ENCODE results near the gene RGP1.

RGP1 gene

DNA sequence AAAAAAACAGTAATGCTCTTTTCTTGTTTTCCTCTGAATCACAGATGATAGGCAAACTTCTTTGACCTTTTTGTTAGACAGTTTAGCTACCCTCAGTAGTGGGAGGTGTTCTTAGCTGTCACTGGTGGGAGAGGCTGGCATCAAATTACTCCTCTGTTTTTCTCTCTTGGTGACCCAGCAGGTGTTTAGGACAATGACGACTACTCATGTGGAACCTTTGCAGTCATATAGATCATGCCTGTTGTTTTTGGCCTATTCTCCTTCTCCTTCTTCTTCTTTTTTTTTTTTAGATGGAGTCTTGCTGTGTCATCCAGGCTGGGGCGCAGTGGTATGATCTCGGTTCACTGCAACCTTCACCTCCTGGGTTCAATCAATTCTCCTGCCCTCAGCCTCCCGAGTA, 26.9 kb downstream of the RGP1 start:
- TF ChIP-seq, protein P1, sequence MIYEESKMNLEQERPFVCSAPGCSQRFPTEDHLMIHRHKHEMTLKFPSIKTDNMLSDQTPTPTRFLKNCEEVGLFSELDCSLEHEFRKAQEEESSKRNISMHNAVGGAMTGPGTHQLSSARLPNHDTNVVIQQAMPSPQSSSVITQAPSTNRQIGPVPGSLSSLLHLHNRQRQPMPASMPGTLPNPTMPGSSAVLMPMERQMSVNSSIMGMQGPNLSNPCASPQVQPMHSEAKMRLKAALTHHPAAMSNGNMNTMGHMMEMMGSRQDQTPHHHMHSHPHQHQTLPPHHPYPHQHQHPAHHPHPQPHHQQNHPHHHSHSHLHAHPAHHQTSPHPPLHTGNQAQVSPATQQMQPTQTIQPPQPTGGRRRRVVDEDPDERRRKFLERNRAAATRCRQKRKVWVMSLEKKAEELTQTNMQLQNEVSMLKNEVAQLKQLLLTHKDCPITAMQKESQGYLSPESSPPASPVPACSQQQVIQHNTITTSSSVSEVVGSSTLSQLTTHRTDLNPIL (CRISPR knock-in tag; IDR thresholded peaks at IDR 0.05; ENCODE audit: low read depth): no peak
- no peak for TF ChIP-seq CSRNP3 (CRISPR knock-in tag; IDR thresholded peaks at IDR 0.05)
- no peak for ATAC-seq

DNA sequence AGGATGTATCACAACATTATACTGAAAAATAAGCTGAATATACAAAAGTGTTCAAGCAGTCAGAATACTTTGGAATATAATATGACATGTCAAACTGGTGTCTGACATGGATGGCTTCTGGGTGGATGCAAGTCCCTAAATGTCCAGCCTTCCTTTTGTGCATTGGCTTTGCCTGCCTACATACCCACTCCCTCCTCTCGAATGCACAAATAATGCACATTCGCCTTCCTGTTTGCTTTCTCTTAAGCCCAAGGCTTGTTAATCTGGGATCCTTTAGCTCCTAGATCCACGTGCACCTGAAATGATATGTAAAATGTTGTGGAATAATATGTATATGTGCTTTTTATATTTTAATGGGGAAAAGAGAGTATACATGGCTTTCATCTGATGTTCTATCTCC, 29.4 kb downstream of the RGP1 start:
- TF ChIP-seq, protein P1 (CRISPR knock-in tag; IDR thresholded peaks at IDR 0.05; ENCODE audit: low read depth): no peak
- TF ChIP-seq PPARA (CRISPR knock-in tag; IDR thresholded peaks at IDR 0.05; ENCODE audit: borderline replicate concordance): no peak
- TF ChIP-seq ISL1 (CRISPR knock-in tag; IDR thresholded peaks at IDR 0.05): no peak
- TF ChIP-seq ZFP3 (CRISPR knock-in tag; IDR thresholded peaks at IDR 0.05): no peak
- no peak for TF ChIP-seq OSR1 (CRISPR knock-in tag; IDR thresholded peaks at IDR 0.05)
- TF ChIP-seq ZC3H10 (CRISPR knock-in tag; IDR thresholded peaks at IDR 0.05): no peak
- no peak for TF ChIP-seq RARB (CRISPR knock-in tag; IDR thresholded peaks at IDR 0.05)
- TF ChIP-seq ZNF565 (CRISPR knock-in tag; conservative IDR thresholded peaks at IDR 0.05; ENCODE audit: low read depth): no peak
- TF ChIP-seq ZFP30 (CRISPR knock-in tag; IDR thresholded peaks at IDR 0.05): no peak
- TF ChIP-seq TCF4 (CRISPR knock-in tag; IDR thresholded peaks at IDR 0.05; ENCODE audit: borderline replicate concordance): no peak
- TF ChIP-seq POU6F1 (CRISPR knock-in tag; IDR thresholded peaks at IDR 0.05; ENCODE audit: borderline replicate concordance, low read depth): no peak
- ATAC-seq: no peak

- no peak for ATAC-seq
- TF ChIP-seq PPARA (CRISPR knock-in tag; IDR thresholded peaks at IDR 0.05; ENCODE audit: borderline replicate concordance) (no peak), ZNF70 (CRISPR knock-in tag; IDR thresholded peaks at IDR 0.05) (no peak), POU6F1 (CRISPR knock-in tag; IDR thresholded peaks at IDR 0.05; ENCODE audit: borderline replicate concordance, low read depth) (no peak), SNAI2 (CRISPR knock-in tag; IDR thresholded peaks at IDR 0.05) (no peak)
- TF ChIP-seq, protein P1 (CRISPR knock-in tag; IDR thresholded peaks at IDR 0.05; ENCODE audit: low read depth): no peak
Measured at GRCh38 chr9:35781066-35781465, 32.0 kb downstream of the RGP1 start.

DNA sequence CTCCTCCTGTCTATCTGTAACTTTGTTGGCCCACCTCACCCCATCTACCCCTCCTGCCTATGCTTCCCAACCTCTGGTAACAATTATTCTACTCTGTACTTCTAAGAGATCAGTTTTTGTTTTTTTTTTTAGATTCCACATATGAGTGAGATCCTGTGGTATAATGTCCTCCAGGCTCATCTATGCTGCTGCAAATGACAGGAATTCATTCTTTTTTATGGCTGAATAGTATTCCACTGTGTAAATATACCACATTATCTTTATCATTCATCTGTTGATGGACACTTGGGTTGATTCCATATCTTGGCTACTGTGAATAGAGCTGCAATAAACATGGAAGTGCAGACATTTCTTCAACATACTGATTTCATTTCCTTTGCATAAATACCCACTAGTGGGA, 34.3 kb downstream of the RGP1 start:
- no peak for ATAC-seq
- TF ChIP-seq POU6F1 (CRISPR knock-in tag; IDR thresholded peaks at IDR 0.05; ENCODE audit: borderline replicate concordance, low read depth): no peak
- no peak for TF ChIP-seq ZFP3 (CRISPR knock-in tag; IDR thresholded peaks at IDR 0.05)
- no peak; the same call in 1 of the 2 replicates for TF ChIP-seq ZNF8 (CRISPR knock-in tag; IDR thresholded peaks at IDR 0.05)
- no peak for TF ChIP-seq TSHZ2 (CRISPR knock-in tag; IDR thresholded peaks at IDR 0.05)
- no peak for TF ChIP-seq GLIS3 (CRISPR knock-in tag; IDR thresholded peaks at IDR 0.05)
- no peak for TF ChIP-seq PPARA (CRISPR knock-in tag; IDR thresholded peaks at IDR 0.05; ENCODE audit: borderline replicate concordance)
- no peak for TF ChIP-seq TOX (CRISPR knock-in tag; IDR thresholded peaks at IDR 0.05; ENCODE audit: borderline replicate concordance)
- TF ChIP-seq, protein P1 (CRISPR knock-in tag; IDR thresholded peaks at IDR 0.05; ENCODE audit: low read depth): no peak
